ENCODE results near the gene ZNF234. TPM values are rescaled to one million over a fixed set of nuclear protein-coding genes. Genes with fewer than 3 reads are reported as not detected.
"Not testable (repeated sequence)": the region's sequence is repeated elsewhere in the genome, so short reads cannot be mapped to it uniquely, and the experiment has no call there.

ZNF234 gene
- total and polyA plus RNA-seq, 3 experiments from 2014 or later, result 5.2 to 9.5 (median 9.4) TPM

DNA sequence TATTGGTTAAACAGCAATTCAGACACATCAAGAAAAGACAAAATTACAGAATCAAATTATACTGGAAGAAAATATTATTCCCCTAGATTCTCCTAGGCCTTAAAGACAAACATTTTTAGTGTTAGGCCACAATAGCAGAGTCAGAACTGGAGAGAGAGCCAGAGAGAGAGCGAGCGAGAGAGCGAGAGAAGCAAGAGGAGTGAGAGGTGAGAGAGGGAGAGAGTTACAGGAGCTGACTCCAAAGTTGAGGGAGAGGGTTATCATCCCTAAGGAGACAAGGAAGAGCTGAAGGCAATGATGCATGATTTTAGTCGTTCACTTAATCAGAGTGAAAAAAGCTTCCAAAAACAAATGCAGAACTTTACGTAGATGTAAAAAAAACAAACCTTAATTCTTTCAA is 50.8 kb downstream of the ZNF234 start:
- Histone ChIP-seq H3K9me3 (ENCODE audit: low read length) (peaks cover 12% of the 10 kb centered on the region), H3K36me3 (ENCODE audit: insufficient read depth, low read length) (no peaks in the 10 kb centered on the region), H3K4me1 (ENCODE audit: insufficient read depth, low read length) (no peaks in the 10 kb centered on the region), H3K27me3 (ENCODE audit: insufficient read depth, low read length, poor library complexity, severe bottlenecking) (no peaks in the 10 kb centered on the region), H3K27ac (ENCODE audit: low read depth, low read length) (no peak overlapping the region), H3K4me3 (ENCODE audit: low read length) (no peak overlapping the region)
- POLR2A ChIA-PET, result no interaction called here
- CTCF ChIA-PET, result no interaction called here
- Mint-ChIP-seq H3K4me1 (no peaks in the 10 kb centered on the region), H3K27ac (no peak overlapping the region), H3K4me3 (no peak overlapping the region), H3K27me3 (peaks cover 7 to 43% of the 10 kb centered on the region in 2 donors), H3K9me3 (peaks cover 57 to 83% (median 65%) of the 10 kb centered on the region in 5 donors), H3K36me3 (peaks cover 9 to 36% (median 15%) of the 10 kb centered on the region in 3 donors)
- no peak for DNase-seq

DNA sequence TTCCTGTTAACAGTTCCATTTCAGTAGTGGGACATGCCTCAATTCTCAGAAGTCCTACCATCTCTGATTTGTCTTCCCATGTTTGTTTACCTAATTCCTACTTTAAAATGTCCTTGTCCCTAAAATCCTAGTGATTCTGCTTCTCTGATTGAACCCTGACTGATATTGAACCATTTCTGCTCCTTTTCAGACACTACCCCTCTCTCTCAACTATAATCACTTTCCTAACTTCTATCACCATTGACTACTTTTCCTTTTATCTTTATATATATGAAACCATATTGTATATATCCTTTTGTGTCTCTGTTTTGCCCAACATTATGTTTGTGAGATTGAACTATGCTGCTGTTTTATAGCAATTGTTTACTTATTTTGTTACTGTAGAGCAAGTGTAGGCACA is 55.4 kb downstream of the ZNF234 start:
- H3K4me3 ChIP-seq (ENCODE audit: low read length), result no peak overlapping the region
- H3K27me3 ChIP-seq (ENCODE audit: insufficient read depth, low read length, poor library complexity, severe bottlenecking), result no peaks in the 10 kb centered on the region
- no peak overlapping the region for H3K27ac ChIP-seq (ENCODE audit: low read depth, low read length)
- DNase-seq, result no peak
- H3K4me3 Mint-ChIP-seq, result no peak overlapping the region
- no peaks in the 10 kb centered on the region for H3K9me3 ChIP-seq (ENCODE audit: low read length)
- peaks cover 7 to 44% of the 10 kb centered on the region in 2 donors for H3K27me3 Mint-ChIP-seq
- ChIA-PET CTCF (no interaction called here), POLR2A (no interaction called here)
- no peak overlapping the region for H3K27ac Mint-ChIP-seq
- H3K9me3 Mint-ChIP-seq, result peaks cover 44 to 69% (median 54%) of the 10 kb centered on the region in 5 donors
- peaks cover 4 to 27% (median 7%) of the 10 kb centered on the region in 3 donors for H3K36me3 Mint-ChIP-seq
- H3K4me1 ChIP-seq (ENCODE audit: insufficient read depth, low read length), result no peaks in the 10 kb centered on the region
- no peaks in the 10 kb centered on the region for H3K4me1 Mint-ChIP-seq
- H3K36me3 ChIP-seq (ENCODE audit: insufficient read depth, low read length), result no peaks in the 10 kb centered on the region

DNA sequence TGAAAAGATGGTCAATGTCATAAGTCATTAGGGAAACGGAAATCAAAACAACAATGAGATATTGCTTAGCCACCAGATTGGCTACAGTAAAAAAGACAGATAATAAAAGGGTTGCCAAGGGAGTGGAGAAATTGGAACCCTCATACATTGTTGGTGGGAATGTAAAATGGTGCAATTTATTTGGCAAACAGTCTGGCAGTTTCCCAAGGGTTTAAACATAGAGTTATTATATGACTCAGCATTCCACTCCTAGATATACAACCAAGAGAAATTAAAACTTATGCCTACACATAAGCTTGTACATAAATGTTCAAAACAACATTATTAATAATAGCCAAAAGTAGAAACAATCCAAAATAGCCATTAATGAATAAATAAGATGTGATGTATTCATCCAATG is 61.1 kb downstream of the ZNF234 start:
- peak overlapping the region in 1 of 7 donors; percentile 68 for H3K4me3 Mint-ChIP-seq
- no peaks in the 10 kb centered on the region for H3K4me1 ChIP-seq (ENCODE audit: insufficient read depth, low read length)
- ChIA-PET CTCF (no interaction called here), POLR2A (no interaction called here)
- no peak overlapping the region for H3K27ac Mint-ChIP-seq
- no peaks in the 10 kb centered on the region for H3K36me3 ChIP-seq (ENCODE audit: insufficient read depth, low read length)
- H3K27me3 Mint-ChIP-seq, result peaks cover 19 to 34% of the 10 kb centered on the region in 2 donors
- peaks cover 3% of the 10 kb centered on the region for H3K9me3 ChIP-seq (ENCODE audit: low read length)
- no peaks in the 10 kb centered on the region for H3K27me3 ChIP-seq (ENCODE audit: insufficient read depth, low read length, poor library complexity, severe bottlenecking)
- peaks cover 30 to 55% (median 41%) of the 10 kb centered on the region in 5 donors for H3K9me3 Mint-ChIP-seq
- peaks cover 6% of the 10 kb centered on the region in 3 donors for H3K4me1 Mint-ChIP-seq
- H3K36me3 Mint-ChIP-seq, result peaks cover 4 to 33% (median 8%) of the 10 kb centered on the region in 3 donors
- H3K4me3 ChIP-seq (ENCODE audit: low read length), result no peak overlapping the region
- no peak overlapping the region for H3K27ac ChIP-seq (ENCODE audit: low read depth, low read length)
- DNase-seq, result no peak

DNA sequence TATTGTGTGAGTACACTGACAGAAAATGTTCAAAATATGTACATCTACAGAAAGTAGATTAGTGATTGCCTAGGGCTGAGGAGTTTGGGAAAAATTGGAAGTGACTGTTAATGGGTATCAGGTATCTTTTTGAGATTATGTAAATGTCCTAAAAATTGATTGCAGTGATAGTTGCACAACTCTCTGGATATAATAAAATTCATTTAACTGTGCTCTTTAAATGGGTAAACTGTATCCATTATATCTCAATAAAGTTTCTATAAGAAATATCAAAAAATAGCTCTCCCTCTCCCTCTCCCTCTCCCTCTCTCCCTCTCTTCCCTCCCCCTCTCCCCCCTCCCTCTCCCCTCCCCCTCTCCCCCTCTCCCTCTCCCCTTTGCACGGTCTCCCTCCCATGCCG is 61.6 kb downstream of the ZNF234 start:
- peak overlapping the region in 1 of 7 donors; percentile 68 for H3K4me3 Mint-ChIP-seq
- Histone ChIP-seq H3K4me3 (ENCODE audit: low read length) (no peak overlapping the region), H3K9me3 (ENCODE audit: low read length) (peaks cover 3% of the 10 kb centered on the region), H3K4me1 (ENCODE audit: insufficient read depth, low read length) (no peaks in the 10 kb centered on the region), H3K27me3 (ENCODE audit: insufficient read depth, low read length, poor library complexity, severe bottlenecking) (no peaks in the 10 kb centered on the region), H3K27ac (ENCODE audit: low read depth, low read length) (no peak overlapping the region), H3K36me3 (ENCODE audit: insufficient read depth, low read length) (no peaks in the 10 kb centered on the region)
- no peak overlapping the region for H3K27ac Mint-ChIP-seq
- peaks cover 4 to 34% (median 8%) of the 10 kb centered on the region in 3 donors for H3K36me3 Mint-ChIP-seq
- CTCF ChIA-PET, result no interaction called here
- peaks cover 8 to 11% (median 9%) of the 10 kb centered on the region in 3 donors for H3K4me1 Mint-ChIP-seq
- POLR2A ChIA-PET, result interaction anchor here (0.6 kb wide), 1 partner anchor 44 kb away, joined by 3 read pairs; no protein-coding TSS in a partner anchor
- H3K9me3 Mint-ChIP-seq, result peaks cover 28 to 55% (median 41%) of the 10 kb centered on the region in 5 donors
- no peak for DNase-seq
- H3K27me3 Mint-ChIP-seq, result peaks cover 16 to 33% of the 10 kb centered on the region in 2 donors

DNA sequence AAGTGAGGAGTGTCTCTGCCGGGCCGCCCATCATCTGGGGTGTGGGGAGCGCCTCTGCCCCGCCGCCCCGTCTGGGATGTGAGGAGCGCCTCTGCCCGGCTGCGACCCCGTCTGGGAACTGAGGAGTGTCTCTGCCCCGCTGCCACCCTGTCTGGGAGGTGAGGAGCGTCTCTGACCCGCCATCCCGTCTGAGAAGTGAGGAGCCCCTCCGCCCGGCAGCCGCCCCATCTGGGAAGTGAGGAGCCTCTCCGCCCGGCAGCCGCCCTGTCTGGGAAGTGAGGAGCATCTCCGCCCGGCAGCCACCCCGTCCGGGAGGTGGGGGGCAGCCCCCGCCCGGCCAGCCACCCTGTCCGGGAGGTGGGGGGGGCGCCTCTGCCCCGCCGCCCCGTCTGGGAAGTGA is 62.5 kb downstream of the ZNF234 start:
- H3K4me3 ChIP-seq (ENCODE audit: low read length); CTCF ChIA-PET; DNase-seq; H3K27me3 ChIP-seq (ENCODE audit: insufficient read depth, low read length, poor library complexity, severe bottlenecking); H3K27ac ChIP-seq (ENCODE audit: low read depth, low read length); H3K36me3 ChIP-seq (ENCODE audit: insufficient read depth, low read length); H3K4me1 ChIP-seq (ENCODE audit: insufficient read depth, low read length); H3K4me3 Mint-ChIP-seq; H3K27ac Mint-ChIP-seq; H3K9me3 ChIP-seq (ENCODE audit: low read length): not testable (repeated sequence)
- H3K9me3 Mint-ChIP-seq, result peaks cover 28 to 48% (median 38%) of the 10 kb centered on the region in 5 donors
- peaks cover 8 to 14% (median 9%) of the 10 kb centered on the region in 3 donors for H3K4me1 Mint-ChIP-seq
- peaks cover 4 to 32% (median 8%) of the 10 kb centered on the region in 3 donors for H3K36me3 Mint-ChIP-seq
- POLR2A ChIA-PET, result interaction anchor here (0.6 kb wide), 1 partner anchor 45 kb away, joined by 3 read pairs; no protein-coding TSS in a partner anchor
- peaks cover 16 to 32% of the 10 kb centered on the region in 2 donors for H3K27me3 Mint-ChIP-seq

DNA sequence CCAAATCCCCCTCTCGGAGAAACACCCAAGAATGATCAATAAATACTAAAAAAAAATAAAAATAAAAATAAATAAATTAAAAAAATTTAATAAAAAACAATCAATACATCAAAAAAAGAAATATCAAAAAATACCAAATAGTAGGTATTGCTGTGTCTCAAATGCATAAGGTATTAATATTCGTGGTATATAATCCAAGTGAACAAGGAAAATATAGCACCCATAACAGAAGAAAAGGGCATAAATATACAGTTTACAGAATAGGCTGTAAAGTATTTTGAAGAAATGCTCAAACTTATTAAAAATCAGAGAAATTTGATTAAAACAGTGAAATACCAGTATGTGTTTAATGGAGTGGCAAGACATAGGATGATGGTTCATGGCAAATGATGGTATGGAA is 63.4 kb downstream of the ZNF234 start:
- Histone ChIP-seq H3K4me1 (ENCODE audit: insufficient read depth, low read length) (no peaks in the 10 kb centered on the region), H3K27ac (ENCODE audit: low read depth, low read length) (no peak overlapping the region), H3K27me3 (ENCODE audit: insufficient read depth, low read length, poor library complexity, severe bottlenecking) (no peaks in the 10 kb centered on the region), H3K4me3 (ENCODE audit: low read length) (no peak overlapping the region), H3K36me3 (ENCODE audit: insufficient read depth, low read length) (no peaks in the 10 kb centered on the region), H3K9me3 (ENCODE audit: low read length) (peaks cover 3% of the 10 kb centered on the region)
- Mint-ChIP-seq H3K9me3 (peaks cover 28 to 42% (median 35%) of the 10 kb centered on the region in 5 donors), H3K27me3 (peaks cover 16 to 29% of the 10 kb centered on the region in 2 donors), H3K36me3 (peaks cover 4 to 28% (median 8%) of the 10 kb centered on the region in 3 donors), H3K4me3 (no peak overlapping the region), H3K4me1 (peaks cover 8 to 14% (median 9%) of the 10 kb centered on the region in 3 donors), H3K27ac (no peak overlapping the region)
- DNase-seq, result no peak
- POLR2A ChIA-PET, result no interaction called here
- CTCF ChIA-PET, result no interaction called here

DNA sequence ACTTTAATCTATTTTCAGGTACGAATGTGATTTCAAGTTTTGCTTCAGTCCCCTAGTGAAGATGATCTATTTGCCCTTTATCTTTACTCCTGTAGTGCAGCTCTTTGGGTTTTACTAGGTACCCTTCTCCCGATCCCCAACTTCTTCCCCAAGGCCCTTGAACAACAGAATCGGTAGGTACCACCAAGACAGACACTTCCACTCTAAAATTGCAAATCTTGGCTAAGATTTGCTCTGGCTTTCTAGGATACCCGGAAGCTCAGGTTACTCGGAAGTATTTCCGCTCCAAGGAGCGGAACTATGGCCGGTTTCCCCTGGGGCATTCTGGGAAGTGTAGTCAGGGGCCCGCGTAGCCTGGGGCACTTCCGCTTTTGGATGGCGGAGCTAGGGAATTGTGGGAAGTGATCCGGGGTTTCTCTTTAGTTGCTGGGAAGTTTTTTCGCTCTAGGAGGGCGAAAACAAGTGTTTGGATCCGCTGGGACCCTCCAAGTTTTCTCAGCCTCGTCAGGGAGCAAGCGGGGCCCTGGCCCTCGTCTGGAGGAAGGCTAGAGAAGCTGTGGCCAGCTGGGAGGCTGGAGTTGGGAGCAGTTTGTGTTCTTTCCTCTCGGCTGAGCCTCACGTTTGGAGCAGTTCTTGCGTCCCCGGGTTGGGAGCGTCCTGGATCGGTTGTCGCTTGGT is 65.9 kb downstream of the ZNF234 start:
- peaks cover 3% of the 10 kb centered on the region for H3K9me3 ChIP-seq (ENCODE audit: low read length)
- Mint-ChIP-seq H3K27ac (peak overlapping the region; percentile 31 to 98 (median 84)), H3K9me3 (peaks cover 21 to 32% (median 25%) of the 10 kb centered on the region in 5 donors), H3K4me3 (peak overlapping the region; percentile 82 to 92 (median 89)), H3K27me3 (peaks cover 11 to 19% of the 10 kb centered on the region in 2 donors), H3K4me1 (peaks cover 8 to 14% (median 13%) of the 10 kb centered on the region in 3 donors), H3K36me3 (peaks cover 4 to 24% (median 10%) of the 10 kb centered on the region in 3 donors)
- H3K27ac ChIP-seq (ENCODE audit: low read depth, low read length), result peak overlapping the region; percentile 63
- ChIA-PET CTCF (interaction anchor here (1.1 to 1.8 kb wide), 2 partner anchors 42 to 113 kb away, joined by 3 to 7 read pairs; partner anchors contain the start of genes ZNF224 and ZNF226), POLR2A (interaction anchor here (1.0 to 1.6 kb wide), 2 partner anchors 42 to 293 kb away, joined by 3 to 8 read pairs; partner anchors contain the start of genes ZNF180 and ZNF226)
- H3K36me3 ChIP-seq (ENCODE audit: insufficient read depth, low read length), result no peaks in the 10 kb centered on the region
- peak; percentile 67 to 84 (median 74) for DNase-seq
- H3K27me3 ChIP-seq (ENCODE audit: insufficient read depth, low read length, poor library complexity, severe bottlenecking), result no peaks in the 10 kb centered on the region
- H3K4me3 ChIP-seq (ENCODE audit: low read length), result peak overlapping the region; percentile 86
- no peaks in the 10 kb centered on the region for H3K4me1 ChIP-seq (ENCODE audit: insufficient read depth, low read length)

All from CD8-positive, alpha-beta memory T cell (primary cell).